Stimulated activated CD8-positive, alpha-beta memory T cell treated with anti-CD3 and anti-CD28 coated beads, Interleukin-7, amount 100 ng/mL, for 48 hours (primary cell): Measurements from ENCODE around the gene RAB1B.
"Not testable (repeated sequence)": the region's sequence is repeated elsewhere in the genome, so short reads cannot be mapped to it uniquely, and the experiment has no call there.

Source experiments
- DNase-seq, 2 donors: peaks; one replicate each; pipeline ENCODE4 v3.0.0-alpha.2; 2020; ENCODE audit warnings: low read depth in 1 of 2; ENCODE audit errors: extremely low read depth in 1 of 2

RAB1B gene

DNA sequence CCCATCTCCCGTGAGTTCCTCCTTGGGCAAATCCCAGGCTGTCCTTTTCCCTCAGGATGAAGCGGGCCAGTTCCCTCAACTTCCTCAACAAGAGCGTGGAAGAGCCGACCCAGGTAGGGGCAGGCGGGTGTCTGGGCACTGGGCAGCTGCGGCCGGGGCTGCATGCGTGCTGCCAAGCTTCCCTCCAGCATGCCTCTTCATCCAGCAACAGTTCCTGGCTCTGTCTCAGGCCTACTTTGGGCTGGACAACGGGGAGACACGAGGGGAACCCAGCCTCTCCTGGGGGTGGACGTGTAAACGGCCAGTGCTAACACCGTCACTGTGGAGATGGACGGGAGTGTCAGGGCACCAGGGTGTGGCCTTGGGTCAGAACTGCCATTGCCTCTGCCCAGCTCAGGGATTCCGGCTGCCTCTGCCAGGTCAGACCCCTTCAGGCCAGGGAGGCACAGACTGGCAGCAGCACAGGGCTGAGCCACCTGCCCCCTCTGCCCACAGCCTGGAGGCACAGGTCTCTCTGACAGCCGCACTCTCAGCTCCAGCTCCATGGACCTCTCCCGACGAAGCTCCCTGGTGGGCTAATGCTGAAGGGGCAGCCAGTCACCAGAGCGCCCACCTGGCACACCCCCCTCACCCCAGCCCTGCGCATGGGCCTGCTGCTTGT is 1.9 kb upstream of the RAB1B start:
- DNase-seq: no peak

DNA sequence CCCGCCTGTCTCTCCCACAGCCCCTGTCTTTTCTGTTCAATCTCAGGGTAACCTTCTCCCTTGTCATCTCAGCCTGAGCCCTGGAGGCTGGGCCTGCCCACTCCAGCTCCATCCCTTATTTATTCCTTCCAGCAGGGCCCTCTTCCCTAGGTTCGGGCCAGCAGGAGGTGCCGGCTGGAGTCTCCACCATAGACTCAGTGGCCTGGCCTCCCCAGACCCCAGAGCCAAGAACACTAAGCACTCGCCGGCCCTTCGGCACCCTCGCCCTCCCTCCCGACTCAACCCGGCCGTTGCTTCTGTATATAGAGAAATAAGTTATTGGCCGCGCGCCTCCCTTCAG is 1.4 kb upstream of the RAB1B start:
- no peak for DNase-seq

DNA sequence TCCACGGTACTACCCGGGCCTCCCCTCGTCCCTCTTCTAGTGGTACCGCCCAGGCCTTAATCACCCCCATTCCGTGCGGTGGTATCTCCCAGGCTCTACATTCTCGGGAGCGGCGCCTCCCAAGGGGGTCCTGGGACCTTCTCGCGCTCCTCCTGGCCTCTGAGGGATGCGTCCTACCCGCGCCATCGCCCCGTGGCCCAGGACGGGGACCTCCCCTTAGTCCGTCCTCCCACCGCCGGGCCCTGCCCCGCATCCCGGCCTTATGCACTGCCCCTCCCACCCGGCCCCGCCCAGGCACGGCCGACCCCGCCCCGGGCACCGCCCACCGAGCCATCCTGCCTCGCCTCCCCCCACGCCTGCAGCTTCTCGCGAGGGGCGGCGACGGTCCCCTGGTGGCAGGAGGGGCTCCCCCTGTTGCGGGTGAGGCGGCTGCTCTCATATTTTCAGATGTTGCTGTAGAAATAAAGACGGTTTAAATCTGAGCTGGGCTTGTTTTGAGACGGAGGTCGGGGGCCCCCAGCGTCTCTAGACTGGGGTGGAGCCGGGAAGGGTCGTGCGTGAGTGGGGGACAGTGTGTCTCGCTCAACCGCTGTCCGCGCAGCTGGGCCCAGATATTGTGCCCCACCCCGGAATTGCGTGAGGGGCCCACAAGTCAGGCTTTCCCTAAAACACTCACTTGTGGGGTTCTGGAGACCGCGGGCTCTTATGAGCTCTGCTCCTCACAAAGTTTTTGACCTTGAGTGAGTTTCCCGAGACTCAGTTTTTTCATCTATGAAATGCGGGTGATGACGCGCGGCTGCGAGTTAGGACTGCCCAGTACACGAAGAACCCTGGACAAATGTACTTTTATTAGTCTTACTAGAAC is 828 bp upstream of the RAB1B start:
- DNase-seq: peak; percentile 75 to 78

DNA sequence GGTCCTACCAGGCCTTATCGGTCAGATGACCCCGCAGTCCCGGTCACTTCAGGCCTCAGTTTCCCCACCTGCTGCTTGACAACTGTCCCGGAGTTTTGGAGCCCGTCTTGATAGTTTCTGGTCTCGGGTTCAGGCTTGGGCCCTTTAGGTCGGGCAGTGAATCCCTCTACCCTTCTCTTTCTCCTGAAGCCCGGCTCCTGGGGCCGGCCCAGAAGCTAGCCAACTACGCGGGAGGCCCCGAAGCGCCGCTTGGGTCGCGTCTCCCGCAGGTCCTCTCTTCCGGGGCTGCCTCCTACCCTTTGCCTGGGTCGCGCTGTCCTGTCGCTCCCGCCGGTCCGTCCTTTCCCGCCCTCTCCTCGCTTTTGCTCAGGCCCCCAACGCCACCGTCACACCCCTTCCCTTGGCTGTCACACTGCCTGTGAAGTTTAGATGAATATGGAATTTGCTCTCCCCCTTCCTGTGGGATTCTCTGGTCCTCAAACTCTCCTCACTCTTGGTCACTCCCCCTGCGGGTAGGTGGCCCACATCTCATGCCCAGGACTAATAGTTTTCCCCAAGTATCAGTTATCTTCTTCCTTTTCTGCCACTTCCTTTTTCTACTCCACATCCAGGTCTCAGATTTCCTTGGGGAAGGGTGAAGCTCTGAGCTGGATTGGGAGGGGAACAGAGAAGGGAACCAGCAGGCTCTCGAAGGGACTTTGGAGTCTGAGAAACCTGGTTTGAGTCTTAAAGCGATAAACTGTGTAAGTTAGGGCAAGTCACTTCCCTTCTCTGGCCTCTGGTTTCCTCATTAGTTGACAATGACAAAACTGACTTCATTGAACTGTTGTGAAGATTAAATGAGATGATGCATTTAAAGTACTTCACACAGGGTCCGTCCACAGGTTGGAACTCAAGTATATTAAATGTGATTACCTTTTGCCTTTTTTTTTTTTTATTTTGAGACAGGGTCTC is 790 bp downstream of the RAB1B start:
- DNase-seq: no peak

DNA sequence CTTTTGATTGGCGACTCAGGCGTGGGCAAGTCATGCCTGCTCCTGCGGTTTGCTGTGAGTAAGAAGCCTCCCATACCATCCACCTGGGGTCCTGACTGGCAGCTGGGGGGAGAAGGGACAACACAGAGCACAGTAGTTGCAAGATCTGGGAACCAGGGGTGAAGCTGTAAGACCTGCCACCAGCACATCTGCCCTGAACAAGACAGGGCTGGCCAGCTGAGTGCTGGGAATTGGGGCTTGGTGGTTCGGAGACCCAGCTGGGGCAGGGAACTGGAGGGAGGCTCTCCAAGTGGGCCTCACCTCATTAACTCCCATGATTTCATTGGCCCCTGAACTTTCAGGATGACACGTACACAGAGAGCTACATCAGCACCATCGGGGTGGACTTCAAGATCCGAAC is 3.4 kb downstream of the RAB1B start:
- DNase-seq: no peak

DNA sequence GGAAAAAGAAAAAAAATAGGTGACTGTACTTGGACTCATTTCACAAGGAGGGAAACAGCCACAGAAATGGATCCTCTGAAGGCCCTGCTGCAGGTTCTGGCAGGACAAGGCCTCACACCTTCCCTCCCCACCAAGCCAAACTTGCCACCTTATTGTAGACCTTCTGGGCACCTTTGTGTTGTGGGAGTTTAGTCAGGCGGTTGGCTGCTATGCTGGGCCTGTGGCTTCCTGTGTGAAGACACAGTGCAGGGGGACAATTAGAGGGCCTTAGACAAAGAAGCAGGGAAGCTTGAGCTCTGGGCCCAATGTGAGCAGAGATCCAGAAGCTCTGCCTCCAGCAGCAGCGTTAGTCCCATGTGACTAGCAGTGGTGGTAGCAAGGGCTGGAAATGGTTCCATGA is 4.2 kb downstream of the RAB1B start:
- DNase-seq: no peak

DNA sequence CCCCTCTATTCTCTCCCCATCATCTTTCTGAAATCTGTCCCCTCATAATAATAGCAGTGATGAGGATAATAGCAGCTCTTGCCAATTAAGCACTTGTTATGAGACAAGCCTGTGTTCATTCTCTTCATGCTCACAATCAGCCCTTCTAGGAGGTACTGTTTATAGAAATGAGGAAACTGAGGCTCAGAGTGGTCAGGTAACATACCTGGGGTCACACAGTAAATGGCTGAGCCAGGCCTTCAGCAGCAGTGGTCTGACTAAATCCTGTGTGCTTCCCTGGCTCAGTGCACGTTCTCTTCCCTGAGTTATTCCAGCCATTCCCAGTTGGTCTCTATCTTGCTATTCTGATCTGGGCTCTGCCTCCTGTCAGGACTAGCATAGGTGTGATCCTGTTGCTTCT is 5.8 kb downstream of the RAB1B start:
- DNase-seq: no peak

DNA sequence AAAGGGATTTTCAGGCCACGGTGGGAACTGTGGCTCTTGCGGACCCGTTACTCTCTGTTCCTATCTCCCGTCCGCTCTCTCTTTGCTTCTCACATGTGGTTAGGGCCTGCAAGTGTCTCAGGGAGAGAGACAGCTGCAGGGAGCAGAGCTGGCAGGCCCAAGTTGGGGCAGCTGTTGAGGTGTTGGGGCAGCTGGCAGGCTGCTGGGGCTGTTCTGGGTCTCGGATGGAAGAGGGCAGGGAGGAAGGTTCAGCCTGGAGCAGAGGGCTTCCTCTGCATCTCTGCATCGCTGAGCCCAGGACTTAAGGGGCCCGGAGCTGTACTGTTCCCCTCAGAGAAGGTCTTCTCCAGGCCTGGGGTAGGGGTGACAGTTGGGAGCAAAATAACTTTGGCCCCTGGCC is 7.0 kb downstream of the RAB1B start:
- DNase-seq: no peak

DNA sequence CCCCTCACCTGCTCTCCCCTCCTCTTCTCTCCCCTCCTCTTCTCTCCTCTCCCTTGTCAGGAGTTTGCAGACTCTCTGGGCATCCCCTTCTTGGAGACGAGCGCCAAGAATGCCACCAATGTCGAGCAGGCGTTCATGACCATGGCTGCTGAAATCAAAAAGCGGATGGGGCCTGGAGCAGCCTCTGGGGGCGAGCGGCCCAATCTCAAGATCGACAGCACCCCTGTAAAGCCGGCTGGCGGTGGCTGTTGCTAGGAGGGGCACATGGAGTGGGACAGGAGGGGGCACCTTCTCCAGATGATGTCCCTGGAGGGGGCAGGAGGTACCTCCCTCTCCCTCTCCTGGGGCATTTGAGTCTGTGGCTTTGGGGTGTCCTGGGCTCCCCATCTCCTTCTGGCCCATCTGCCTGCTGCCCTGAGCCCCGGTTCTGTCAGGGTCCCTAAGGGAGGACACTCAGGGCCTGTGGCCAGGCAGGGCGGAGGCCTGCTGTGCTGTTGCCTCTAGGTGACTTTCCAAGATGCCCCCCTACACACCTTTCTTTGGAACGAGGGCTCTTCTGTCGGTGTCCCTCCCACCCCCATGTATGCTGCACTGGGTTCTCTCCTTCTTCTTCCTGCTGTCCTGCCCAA is 7.7 kb downstream of the RAB1B start:
- no peak for DNase-seq

DNA sequence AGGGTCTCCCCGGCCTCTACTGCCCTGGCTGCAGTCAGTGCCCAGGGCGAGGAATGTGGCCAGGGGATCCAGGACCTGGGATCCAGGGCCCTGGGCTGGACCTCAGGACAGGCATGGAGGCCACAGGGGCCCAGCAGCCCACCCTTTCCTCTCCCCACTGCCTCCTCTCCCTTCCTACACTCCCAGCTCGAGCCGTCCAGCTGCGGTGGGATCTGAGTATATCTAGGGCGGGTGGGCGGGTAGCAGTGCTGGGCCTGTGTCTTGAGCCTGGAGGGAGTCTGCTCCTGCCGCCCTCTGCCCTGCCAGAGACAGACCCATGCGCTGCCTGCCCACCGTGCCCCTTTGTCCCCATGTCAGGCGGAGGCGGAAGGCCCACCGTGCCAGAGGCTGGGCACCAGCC is 8.2 kb downstream of the RAB1B start:
- not testable (repeated sequence) for DNase-seq

DNA sequence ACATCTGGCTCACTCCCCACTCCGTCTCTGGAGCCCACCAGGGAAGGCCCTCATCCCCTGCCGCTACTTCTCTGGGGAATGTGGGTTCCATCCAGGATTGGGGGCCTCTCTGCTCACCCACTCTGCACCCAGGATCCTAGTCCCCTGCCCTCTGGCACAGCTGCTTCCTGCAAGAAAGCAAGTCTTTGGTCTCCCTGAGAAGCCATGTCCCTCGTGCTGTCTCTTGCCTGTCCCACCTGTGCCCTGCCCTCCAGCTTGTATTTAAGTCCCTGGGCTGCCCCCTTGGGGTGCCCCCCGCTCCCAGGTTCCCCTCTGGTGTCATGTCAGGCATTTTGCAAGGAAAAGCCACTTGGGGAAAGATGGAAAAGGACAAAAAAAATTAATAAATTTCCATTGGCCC is 8.6 kb downstream of the RAB1B start:
- not testable (repeated sequence) for DNase-seq

DNA sequence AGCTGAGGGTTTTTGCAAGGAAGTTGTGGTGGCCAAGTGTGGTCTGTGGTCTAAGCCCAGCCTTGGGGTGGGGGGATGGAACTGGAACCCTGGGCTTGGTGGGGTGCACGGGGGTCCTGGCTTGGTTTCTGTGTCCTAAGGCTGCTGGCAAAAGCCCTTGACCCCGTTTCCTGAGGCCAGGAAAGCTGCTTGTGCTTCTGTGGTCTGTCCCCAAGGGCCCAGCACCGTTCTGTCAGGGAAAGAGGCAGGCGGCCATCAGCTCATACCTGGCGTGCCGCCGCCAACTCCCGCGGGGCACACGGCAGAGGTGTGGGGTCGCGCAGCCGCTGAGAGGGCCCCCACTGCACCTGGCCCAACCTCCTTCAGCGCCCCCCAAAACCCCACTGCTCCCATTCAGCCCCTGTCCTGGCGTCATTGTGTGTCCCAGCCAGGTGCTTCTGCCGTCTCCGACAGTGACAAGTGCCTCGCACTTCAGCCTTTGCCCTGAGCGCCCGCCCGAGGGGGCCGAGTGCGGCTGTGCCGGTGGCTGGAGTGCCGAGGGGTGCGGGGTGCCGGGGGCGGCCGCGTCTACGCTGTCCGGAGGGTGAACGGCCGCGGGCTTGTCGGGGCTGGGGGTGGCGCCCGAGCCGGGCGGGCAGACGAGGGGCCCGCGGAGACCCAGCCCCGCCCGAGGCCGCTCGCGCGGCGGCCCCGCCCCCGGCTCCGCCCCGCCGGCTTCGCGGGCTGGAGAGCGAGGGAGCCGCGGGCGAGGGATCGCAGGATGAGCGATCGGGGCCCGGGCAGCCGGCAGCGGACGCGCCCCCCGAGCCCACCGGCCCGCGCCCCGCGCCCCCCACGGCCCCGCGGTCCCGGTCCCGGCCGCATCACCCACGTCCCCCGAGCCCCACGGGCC is 9.3 kb downstream of the RAB1B start, which contains the start of gene CNIH2:
Gene CNIH2, plus strand, starts transcription at position 705 of the 892 bp plus-strand sequence. CDS start 282 bp downstream, outside the sequence.
- no peak for DNase-seq

DNA sequence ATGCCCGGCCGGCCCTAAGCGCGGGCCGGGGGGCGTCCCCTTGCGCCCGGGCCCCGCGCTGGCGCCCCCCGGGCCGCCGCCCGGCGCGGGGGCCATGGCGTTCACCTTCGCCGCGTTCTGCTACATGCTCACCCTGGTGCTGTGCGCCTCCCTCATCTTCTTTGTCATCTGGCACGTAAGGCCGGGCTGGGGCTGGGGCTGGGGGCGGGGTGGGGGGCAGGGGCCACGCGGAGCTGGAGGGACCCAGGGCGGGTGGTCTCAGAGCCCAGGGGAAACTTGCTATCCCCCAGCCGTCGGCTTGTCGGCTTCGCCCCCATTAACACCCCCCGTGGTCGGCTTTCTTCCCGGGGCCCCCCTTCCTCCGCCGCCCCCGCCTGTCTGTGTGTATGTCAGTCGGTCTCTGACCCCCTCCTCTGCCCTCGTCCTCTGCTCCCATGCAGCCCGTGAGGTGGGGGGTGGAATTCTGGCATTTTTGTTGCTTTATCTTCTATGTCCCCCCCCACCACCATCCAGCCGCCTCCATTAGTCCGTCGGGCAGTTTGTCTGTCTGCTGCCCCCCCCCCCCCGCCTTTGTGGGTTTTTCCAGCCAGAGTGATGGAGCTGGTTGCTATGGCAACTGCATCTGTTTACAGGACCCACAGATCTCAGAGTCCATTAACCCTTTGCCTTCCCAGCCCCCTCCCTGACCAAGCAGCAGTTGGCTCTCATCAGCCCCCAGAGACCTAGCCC is 10.1 kb downstream of the RAB1B start:
- DNase-seq: no peak

DNA sequence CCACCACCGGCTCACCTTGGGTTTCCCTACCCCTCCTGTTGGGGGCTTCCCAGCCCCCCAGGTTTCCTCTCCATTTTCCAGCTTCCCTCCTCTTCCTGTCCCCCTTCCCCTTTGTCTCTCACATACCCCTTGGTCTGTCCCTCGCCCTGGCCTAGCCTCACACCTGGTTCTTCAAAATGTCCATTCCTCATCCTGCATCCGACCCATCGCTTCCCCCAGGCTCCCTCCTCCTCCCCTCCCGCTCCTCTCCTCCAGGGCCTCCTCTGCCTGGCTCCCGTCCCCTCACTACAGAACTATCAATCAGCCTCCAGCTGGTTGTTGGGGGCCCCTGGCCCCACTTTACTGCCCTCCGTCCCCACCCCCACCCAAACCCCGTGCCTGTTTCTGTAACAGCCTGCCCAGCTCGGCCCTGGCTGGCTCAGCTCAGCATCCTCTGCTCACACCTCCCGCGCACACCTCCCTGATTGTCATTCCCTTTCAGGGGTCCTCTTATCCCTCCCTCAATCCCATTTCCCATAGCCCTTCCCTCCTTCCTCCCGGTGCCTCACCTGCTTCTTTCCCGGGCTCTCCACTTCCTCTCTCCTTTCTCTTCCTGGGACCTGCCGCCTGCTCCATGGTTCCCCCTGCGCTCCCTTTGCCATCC is 10.8 kb downstream of the RAB1B start:
- DNase-seq: no peak

DNA sequence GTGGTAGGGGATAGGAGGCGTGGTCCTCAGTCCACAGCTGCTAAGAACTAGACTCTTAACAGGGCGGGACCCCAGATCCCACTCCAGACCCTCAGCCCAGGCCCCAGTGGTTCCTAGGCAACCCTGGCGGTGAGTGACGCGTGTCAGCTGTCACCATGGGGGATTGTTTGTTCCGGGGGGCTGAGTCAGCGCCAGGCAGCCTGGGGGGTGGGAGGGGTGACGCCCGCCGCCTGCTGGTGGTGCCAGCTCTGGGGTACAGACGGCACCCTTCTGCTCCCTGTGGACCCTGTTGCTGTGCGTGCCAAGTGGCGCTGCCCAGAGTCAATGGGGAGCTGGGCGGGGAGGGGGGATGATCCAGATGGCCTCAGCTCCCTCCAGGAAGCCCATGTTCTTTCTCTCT is 12.0 kb downstream of the RAB1B start:
- DNase-seq: no peak

DNA sequence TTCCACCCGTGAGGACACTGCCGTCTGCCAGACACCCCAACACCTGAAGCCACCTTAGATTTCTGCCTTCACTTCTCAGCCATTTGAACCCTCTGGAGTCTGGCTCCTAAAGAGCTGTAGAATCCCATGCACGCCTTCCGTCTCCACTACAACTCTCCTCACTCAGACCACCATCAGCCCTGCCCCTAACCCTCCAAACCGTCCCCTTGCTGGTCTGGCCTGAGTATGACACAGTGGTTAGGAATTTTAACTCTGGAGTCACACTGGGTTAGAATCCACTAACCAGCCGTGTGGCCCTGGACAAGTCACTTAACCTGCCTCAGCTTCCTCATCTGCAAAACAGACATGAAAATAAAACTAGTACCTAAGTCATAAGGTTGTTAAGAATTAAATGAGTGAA is 12.6 kb downstream of the RAB1B start:
- DNase-seq: no peak

DNA sequence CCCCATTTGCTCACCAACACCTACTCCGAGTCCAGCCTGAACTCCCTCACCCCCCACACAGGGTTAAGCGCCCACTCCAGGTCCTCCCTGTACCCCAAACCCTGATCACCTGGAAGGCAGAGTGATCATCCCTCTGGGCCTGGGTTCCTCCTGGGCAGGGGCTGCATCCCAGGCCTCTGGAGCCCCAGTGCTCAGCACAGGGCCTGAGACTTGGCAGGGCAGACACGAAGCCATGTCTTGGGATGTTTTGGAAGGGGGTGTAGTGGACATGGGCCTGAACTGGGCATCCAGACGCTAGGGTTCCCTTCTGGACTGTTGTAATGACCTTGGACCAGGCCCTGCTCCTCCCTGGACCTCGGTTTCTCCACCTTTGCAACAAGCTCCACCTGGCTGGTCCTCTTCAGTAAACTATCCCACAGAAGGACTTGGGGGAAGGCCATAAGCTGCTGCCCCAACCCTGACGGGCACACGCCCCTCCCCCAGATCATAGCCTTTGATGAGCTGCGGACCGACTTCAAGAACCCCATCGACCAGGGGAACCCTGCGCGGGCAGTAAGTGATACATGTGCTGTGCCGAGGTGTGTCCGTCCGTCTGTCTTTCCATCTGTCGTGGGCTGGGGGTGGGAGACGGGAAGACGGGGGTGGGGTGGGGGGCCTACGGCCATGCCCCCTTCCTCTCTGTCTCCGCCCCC is 13.5 kb downstream of the RAB1B start:
- no peak for DNase-seq
